OCI-LY3 (cell line): ENCODE measurements around the gene PNPLA8.

Experiments
- EZH2phosphoT487 ChIP-seq: fragments of 200-600 bp; shearing (Covaris generic); IDR thresholded peaks from 2 replicates; pipeline ENCODE4 v1.6.1; 2018; ENCODE audit warnings: antibody characterized with exemption, mixed run types, low read depth
- TF ChIP-seq, protein P1 (sequence below): fragments of 200-600, 300-600 bp; sonication (generic); IDR thresholded peaks from 2 replicates; pipeline ENCODE4 v1.5.1; 2014; ENCODE audit warnings: antibody characterized with exemption, low read length, low read depth

DNA sequence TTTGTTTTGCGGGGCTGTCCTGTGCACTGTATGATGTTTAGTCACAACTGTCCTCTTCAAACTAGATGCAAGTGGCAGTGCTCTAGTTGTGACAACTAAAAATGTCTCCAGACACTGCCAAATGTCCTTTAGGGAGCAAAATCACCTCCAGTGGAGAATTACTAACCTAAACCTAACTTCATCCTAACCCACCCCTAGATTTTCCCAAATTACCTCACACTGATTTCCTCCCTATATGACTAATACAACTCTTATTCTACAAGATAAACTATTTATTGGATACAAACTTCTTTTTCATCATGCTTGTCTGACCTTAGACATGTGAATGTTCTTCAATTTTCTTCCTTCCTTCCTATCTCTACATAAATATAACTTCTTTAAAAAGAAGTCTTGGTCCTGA lies 26.4 kb downstream of the PNPLA8 start:
- TF ChIP-seq, protein P1, sequence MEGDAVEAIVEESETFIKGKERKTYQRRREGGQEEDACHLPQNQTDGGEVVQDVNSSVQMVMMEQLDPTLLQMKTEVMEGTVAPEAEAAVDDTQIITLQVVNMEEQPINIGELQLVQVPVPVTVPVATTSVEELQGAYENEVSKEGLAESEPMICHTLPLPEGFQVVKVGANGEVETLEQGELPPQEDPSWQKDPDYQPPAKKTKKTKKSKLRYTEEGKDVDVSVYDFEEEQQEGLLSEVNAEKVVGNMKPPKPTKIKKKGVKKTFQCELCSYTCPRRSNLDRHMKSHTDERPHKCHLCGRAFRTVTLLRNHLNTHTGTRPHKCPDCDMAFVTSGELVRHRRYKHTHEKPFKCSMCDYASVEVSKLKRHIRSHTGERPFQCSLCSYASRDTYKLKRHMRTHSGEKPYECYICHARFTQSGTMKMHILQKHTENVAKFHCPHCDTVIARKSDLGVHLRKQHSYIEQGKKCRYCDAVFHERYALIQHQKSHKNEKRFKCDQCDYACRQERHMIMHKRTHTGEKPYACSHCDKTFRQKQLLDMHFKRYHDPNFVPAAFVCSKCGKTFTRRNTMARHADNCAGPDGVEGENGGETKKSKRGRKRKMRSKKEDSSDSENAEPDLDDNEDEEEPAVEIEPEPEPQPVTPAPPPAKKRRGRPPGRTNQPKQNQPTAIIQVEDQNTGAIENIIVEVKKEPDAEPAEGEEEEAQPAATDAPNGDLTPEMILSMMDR = no peak
- TF ChIP-seq EZH2phosphoT487 = no peak
